Mucosa of descending colon (tissue), 3 donors: ENCODE results near the gene CEBPB. TPM values are rescaled to one million over a fixed set of nuclear protein-coding genes. Genes with fewer than 3 reads are reported as not detected.

ENCODE experiments used
- ATAC-seq: fragments of 200-7000 bp; cut with Tn5 transposase; one replicate; pipeline ENCODE4 v1.9.1; 2020; ENCODE audit warnings: mild to moderate bottlenecking, moderate library complexity
- DNase-seq, 3 donors: peaks; one replicate each; pipeline ENCODE4 v3.0.0-alpha.2; 2020
- H3K36me3 ChIP-seq: fragments of 200-600 bp; one replicate; pipeline ENCODE4 v1.8.0; 2021; ENCODE audit warnings: low read depth, mild to moderate bottlenecking
- H3K4me1 ChIP-seq: fragments of 200-600 bp; one replicate; pipeline ENCODE4 v1.8.0; 2021; ENCODE audit warnings: low read depth, mild to moderate bottlenecking
- H3K4me3 ChIP-seq: fragments of 200-600 bp; one replicate; pipeline ENCODE4 v1.8.0; 2021; ENCODE audit warnings: mild to moderate bottlenecking
- H3K9me3 ChIP-seq: fragments of 200-600 bp; one replicate; pipeline ENCODE4 v1.8.0; 2021; ENCODE audit warnings: mild to moderate bottlenecking
- intact Hi-C, 2 donors: fragments of 100-400 bp; cut with DNase I in 1 of 2; cut with micrococcal nuclease in 1 of 2; formaldehyde crosslinking; loops; one replicate each; pipeline versions ENCODE4 v1.11.0 to v1.11.1; 2022; cut with DNase I, micrococcal nuclease
- total RNA-seq, 3 donors: library from RNA; stranded (reverse); fragmentation: NEBNext Ultra II Directional in 2 of 3; extraction: Animal tissue kit (Norgen Biotek cat#: 25700) in 2 of 3; gene quantifications; one replicate each; pipeline versions ENCODE4 v1.2.1 to v1.2.4, GENCODE V29; 2021 to 2023
- TF ChIP-seq, protein P1 (sequence below): fragments of 200-600 bp; IDR thresholded peaks from one replicate; pipeline ENCODE4 v1.8.0; 2022; ENCODE audit warnings: antibody characterized with exemption, mild to moderate bottlenecking
- donor health status: DM: no; HTN: no; CAD: no; lungs with moderate emphysema.
- donor health status: DM: no; HTN: no; CAD: no.
- donor health status: DM: no; HTN: yes; CAD: no.

CEBPB gene
- total RNA-seq, 3 donors from 2014 or later, result 20.2 to 86.7 (median 41.3) TPM

DNA sequence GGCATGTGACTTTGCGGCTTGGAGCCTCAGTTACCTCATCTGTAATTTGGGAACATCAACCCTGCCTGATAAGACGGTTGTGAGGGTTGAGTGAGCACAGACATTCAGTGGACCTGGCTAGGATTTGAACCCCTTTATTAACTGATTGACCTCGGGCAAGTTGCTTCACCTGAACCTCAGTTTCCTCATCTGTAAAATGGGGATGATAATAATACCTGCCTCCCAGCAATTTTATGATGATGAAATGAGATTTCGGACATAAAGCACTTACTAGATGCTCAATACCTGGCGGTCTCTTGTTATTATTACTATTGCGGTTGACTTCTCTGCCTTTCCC is 51.5 kb downstream of the CEBPB start:
- ATAC-seq (no peak), DNase-seq (no peak)
- intact Hi-C loops, result no loop called here
- Histone ChIP-seq H3K36me3 (no peaks in the 10 kb centered on the region), H3K9me3 (no peaks in the 10 kb centered on the region), H3K4me3 (no peak overlapping the region), H3K4me1 (no peaks in the 10 kb centered on the region)
- TF ChIP-seq, protein P1, sequence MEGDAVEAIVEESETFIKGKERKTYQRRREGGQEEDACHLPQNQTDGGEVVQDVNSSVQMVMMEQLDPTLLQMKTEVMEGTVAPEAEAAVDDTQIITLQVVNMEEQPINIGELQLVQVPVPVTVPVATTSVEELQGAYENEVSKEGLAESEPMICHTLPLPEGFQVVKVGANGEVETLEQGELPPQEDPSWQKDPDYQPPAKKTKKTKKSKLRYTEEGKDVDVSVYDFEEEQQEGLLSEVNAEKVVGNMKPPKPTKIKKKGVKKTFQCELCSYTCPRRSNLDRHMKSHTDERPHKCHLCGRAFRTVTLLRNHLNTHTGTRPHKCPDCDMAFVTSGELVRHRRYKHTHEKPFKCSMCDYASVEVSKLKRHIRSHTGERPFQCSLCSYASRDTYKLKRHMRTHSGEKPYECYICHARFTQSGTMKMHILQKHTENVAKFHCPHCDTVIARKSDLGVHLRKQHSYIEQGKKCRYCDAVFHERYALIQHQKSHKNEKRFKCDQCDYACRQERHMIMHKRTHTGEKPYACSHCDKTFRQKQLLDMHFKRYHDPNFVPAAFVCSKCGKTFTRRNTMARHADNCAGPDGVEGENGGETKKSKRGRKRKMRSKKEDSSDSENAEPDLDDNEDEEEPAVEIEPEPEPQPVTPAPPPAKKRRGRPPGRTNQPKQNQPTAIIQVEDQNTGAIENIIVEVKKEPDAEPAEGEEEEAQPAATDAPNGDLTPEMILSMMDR, result no peak

Other genes with a start within 250 kb of the CEBPB start
- gene SNAI1, start 207.8 kb upstream of the CEBPB start, total RNA-seq, result 1 to 10 TPM in 1 of 3 donors, under 1 TPM in 2; 0.78 to 4.5 (median 0.96) TPM
- 10 to 100 TPM; 90.1 to 94.4 (median 94.1) TPM for gene UBE2V1, start 77.7 kb upstream of the CEBPB start, total RNA-seq
- gene PEDS1, start 37.1 kb upstream of the CEBPB start, total RNA-seq, result 10 to 100 TPM; 21.2 to 34.3 (median 23.3) TPM